ENCODE data around the gene RBM41.

RBM41 gene

GRCh38 chrX:107029752-107030151 is 88.9 kb downstream of the RBM41 start:
- POLR2A ChIA-PET, result no interaction called here
- DNase-seq (ENCODE audit: extremely low spot score), result no peak

GRCh38 chrX:107025545-107025944 is 93.1 kb downstream of the RBM41 start:
- CTCF ChIA-PET, result interaction anchor here (0.8 to 1.4 kb wide), 5 partner anchors 14 to 749 kb away, joined by 3 to 8 read pairs (median 3); no protein-coding TSS in a partner anchor
- TF ChIP-seq CTCF (IDR thresholded peaks at IDR 0.05; ENCODE audit: control extremely low read depth, extremely low read depth, low read depth, missing control alignments), result peak; percentile 33
- POLR2A ChIA-PET, result no interaction called here
- DNase-seq (ENCODE audit: extremely low spot score), result peak; percentile 8

More at GRCh38 chrX:107029752-107030151, 88.9 kb downstream of the RBM41 start:
- CTCF ChIA-PET, result no interaction called here
- TF ChIP-seq CTCF (IDR thresholded peaks at IDR 0.05; ENCODE audit: control extremely low read depth, extremely low read depth, low read depth, missing control alignments), result no peak

GRCh38 chrX:107014936-107015335 is 103.7 kb downstream of the RBM41 start:
- ChIA-PET CTCF (no interaction called here), POLR2A (no interaction called here)
- TF ChIP-seq CTCF (IDR thresholded peaks at IDR 0.05; ENCODE audit: control extremely low read depth, extremely low read depth, low read depth, missing control alignments), result no peak
- DNase-seq (ENCODE audit: extremely low spot score), result no peak
